ENCODE data around the gene PMEPA1. TPM values are rescaled to one million over a fixed set of nuclear protein-coding genes. Genes with fewer than 3 reads are reported as not detected.

The PMEPA1 gene
- total RNA-seq, 4 donors from 2014 or later = 7.5 to 31.3 (median 13.9) TPM

GRCh38 chr20:57682184-57683101, 27.4 kb downstream of the PMEPA1 start:
- no peak for TF ChIP-seq CTCF (IDR thresholded peaks at IDR 0.05; ENCODE audit: low read depth)

- TF ChIP-seq CTCF (IDR thresholded peaks at IDR 0.05; ENCODE audit: low read depth) = no peak
Measured at GRCh38 chr20:57680934-57681914, 28.6 kb downstream of the PMEPA1 start.

- no peak for TF ChIP-seq CTCF (IDR thresholded peaks at IDR 0.05; ENCODE audit: low read depth)
Measured at GRCh38 chr20:57680131-57680716, 29.6 kb downstream of the PMEPA1 start.

GRCh38 chr20:57679113-57679512, 30.7 kb downstream of the PMEPA1 start:
- no peak for TF ChIP-seq CTCF (IDR thresholded peaks at IDR 0.05; ENCODE audit: low read depth)

GRCh38 chr20:57678340-57678739, 31.5 kb downstream of the PMEPA1 start:
- TF ChIP-seq CTCF (IDR thresholded peaks at IDR 0.05; ENCODE audit: low read depth) = no peak

- TF ChIP-seq CTCF (IDR thresholded peaks at IDR 0.05; ENCODE audit: low read depth) = no peak
Measured at GRCh38 chr20:57677584-57677982, 32.2 kb downstream of the PMEPA1 start.
